ENCODE data around the gene MBOAT2.

DNA sequence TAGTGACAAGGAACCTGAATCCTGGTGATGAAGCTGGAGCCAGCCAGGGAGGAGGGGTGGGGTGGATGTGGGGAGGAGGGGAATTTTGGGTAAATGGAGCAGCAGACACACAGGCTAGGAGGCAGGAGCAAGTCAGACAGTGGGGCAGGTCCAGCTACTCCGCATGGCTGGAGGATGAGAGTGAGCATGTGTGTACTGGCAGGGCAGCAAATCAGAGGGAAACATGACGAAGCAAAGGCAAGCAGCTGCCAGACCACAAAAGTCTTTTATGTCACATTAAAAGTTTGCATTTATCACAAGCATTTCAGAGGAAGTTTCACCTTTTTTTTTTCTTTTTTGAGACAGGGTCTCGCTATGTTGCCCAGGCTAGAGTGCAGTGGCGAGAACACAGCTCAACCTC lies 154.2 kb downstream of the MBOAT2 start:
- TF ChIP-seq, protein P1, sequence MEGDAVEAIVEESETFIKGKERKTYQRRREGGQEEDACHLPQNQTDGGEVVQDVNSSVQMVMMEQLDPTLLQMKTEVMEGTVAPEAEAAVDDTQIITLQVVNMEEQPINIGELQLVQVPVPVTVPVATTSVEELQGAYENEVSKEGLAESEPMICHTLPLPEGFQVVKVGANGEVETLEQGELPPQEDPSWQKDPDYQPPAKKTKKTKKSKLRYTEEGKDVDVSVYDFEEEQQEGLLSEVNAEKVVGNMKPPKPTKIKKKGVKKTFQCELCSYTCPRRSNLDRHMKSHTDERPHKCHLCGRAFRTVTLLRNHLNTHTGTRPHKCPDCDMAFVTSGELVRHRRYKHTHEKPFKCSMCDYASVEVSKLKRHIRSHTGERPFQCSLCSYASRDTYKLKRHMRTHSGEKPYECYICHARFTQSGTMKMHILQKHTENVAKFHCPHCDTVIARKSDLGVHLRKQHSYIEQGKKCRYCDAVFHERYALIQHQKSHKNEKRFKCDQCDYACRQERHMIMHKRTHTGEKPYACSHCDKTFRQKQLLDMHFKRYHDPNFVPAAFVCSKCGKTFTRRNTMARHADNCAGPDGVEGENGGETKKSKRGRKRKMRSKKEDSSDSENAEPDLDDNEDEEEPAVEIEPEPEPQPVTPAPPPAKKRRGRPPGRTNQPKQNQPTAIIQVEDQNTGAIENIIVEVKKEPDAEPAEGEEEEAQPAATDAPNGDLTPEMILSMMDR (IDR thresholded peaks at IDR 0.05), result no peak
- TF ChIP-seq POLR2AphosphoS5 (IDR thresholded peaks at IDR 0.05; ENCODE audit: low read depth, low read length) (no peak), TCF7L2 (IDR thresholded peaks at IDR 0.05; ENCODE audit: low read depth, low read length) (no peak), SIN3A (IDR thresholded peaks at IDR 0.05; ENCODE audit: borderline replicate concordance, insufficient read depth, low read depth, low read length) (no peak)
- TF ChIP-seq, protein P2, sequence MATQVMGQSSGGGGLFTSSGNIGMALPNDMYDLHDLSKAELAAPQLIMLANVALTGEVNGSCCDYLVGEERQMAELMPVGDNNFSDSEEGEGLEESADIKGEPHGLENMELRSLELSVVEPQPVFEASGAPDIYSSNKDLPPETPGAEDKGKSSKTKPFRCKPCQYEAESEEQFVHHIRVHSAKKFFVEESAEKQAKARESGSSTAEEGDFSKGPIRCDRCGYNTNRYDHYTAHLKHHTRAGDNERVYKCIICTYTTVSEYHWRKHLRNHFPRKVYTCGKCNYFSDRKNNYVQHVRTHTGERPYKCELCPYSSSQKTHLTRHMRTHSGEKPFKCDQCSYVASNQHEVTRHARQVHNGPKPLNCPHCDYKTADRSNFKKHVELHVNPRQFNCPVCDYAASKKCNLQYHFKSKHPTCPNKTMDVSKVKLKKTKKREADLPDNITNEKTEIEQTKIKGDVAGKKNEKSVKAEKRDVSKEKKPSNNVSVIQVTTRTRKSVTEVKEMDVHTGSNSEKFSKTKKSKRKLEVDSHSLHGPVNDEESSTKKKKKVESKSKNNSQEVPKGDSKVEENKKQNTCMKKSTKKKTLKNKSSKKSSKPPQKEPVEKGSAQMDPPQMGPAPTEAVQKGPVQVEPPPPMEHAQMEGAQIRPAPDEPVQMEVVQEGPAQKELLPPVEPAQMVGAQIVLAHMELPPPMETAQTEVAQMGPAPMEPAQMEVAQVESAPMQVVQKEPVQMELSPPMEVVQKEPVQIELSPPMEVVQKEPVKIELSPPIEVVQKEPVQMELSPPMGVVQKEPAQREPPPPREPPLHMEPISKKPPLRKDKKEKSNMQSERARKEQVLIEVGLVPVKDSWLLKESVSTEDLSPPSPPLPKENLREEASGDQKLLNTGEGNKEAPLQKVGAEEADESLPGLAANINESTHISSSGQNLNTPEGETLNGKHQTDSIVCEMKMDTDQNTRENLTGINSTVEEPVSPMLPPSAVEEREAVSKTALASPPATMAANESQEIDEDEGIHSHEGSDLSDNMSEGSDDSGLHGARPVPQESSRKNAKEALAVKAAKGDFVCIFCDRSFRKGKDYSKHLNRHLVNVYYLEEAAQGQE (IDR thresholded peaks at IDR 0.05; ENCODE audit: insufficient read depth in 1 of 2, low read depth in 2 of 2, low read length in 1 of 2), result no peak

All from Panc1 (cell line).